Dendritic cell treated with granulocyte-macrophage colony-stimulating factor and Interleukin-4, amounts not matched to agents 40 ng/mL and 50 ng/mL, for 4 days (primary cell): ENCODE results near the gene CRADD.

Source experiments
- H3K27ac Mint-ChIP-seq: one replicate; pipeline ENCODE4 v1.8.0; 2022; ENCODE audit warnings: mild to moderate bottlenecking, mixed read lengths
- H3K27me3 Mint-ChIP-seq: one replicate; pipeline ENCODE4 v1.8.0; 2022; ENCODE audit warnings: mild to moderate bottlenecking, mixed read lengths
- H3K36me3 Mint-ChIP-seq: one replicate; pipeline ENCODE4 v1.8.0; 2022; ENCODE audit warnings: low read depth, mixed read lengths
- H3K4me1 Mint-ChIP-seq: one replicate; pipeline ENCODE4 v1.8.0; 2022; ENCODE audit warnings: low read depth, mixed read lengths
- H3K4me3 Mint-ChIP-seq: one replicate; pipeline ENCODE4 v1.8.0; 2022; ENCODE audit warnings: mild to moderate bottlenecking, moderate library complexity, mixed read lengths
- H3K9me3 Mint-ChIP-seq: one replicate; pipeline ENCODE4 v1.8.0; 2022; ENCODE audit warnings: mixed read lengths
- intact Hi-C: fragments of 100-400 bp; cut with micrococcal nuclease; formaldehyde crosslinking; loops from one replicate; pipeline ENCODE4 v1.15.0; 2022

The CRADD gene

DNA sequence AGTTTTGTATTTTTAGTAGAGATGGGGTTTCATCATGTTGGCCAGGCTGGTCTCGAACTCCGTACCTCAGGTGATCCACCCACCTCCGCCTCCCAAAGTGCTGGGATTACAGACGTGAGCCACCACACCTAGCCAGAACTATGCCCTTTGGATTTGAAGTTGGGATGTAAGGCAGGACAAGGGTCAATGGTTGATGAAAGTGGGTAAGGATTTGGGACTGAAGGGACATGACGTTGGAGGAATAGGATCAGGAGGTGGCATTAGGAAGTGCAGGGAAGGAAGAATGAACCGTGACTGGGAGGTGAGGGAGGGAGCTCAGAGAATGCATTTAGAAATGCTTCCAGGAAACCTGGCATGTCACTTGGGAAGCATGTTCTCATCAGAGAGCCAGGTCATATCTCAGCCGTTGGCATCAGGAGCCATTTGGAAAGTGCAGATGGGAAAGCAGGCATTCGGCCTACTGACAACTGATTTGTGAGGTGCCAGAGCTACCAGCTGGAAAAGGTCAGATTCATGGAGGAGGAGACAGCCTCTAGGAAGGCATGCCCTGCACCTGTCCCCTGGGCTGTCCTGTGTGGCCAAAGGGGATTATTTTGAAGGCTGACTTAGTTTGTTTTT, 2.2 kb downstream of the CRADD start:
- Mint-ChIP-seq H3K36me3 (peaks cover 20% of the 10 kb centered on the region), H3K4me1 (peaks cover 23% of the 10 kb centered on the region), H3K27ac (no peak overlapping the region), H3K27me3 (peaks cover 2% of the 10 kb centered on the region), H3K4me3 (no peak overlapping the region), H3K9me3 (no peaks in the 10 kb centered on the region)
- intact Hi-C loops: loop anchor here (5.0 to 10.0 kb wide), 3 partner anchors 87 to 425 kb away; no protein-coding TSS in a partner anchor

GRCh38 chr12:93680006-93680405, 2.8 kb downstream of the CRADD start:
- Mint-ChIP-seq H3K9me3 (no peaks in the 10 kb centered on the region), H3K4me1 (peaks cover 27% of the 10 kb centered on the region), H3K27ac (no peak overlapping the region), H3K36me3 (peaks cover 20% of the 10 kb centered on the region), H3K27me3 (peaks cover 2% of the 10 kb centered on the region), H3K4me3 (no peak overlapping the region)
- intact Hi-C loops: no loop called here

DNA sequence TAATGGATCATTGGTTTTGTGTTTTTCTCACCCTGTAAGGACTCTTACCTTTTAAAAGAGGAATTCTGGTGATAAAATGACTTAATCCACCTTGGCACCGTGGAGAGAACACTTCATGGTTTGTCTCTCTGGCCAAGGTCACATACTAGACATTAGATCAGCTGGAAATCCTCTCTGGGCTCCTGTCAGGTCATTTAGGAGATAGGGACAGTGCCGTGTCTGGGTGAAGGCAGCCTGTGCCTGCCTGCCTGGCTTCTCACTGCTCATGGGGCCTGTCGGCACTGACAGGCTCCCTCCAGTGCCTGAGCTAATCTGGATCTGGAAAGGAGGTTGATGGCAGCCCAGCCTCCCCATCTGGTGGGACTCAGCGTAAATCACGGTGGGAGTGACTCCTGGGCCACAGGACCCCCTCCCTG, 5.7 kb downstream of the CRADD start:
- Mint-ChIP-seq H3K27me3 (no peaks in the 10 kb centered on the region), H3K4me1 (peaks cover 16% of the 10 kb centered on the region), H3K9me3 (no peaks in the 10 kb centered on the region), H3K4me3 (no peak overlapping the region), H3K27ac (no peak overlapping the region), H3K36me3 (peaks cover 12% of the 10 kb centered on the region)
- intact Hi-C loops: no loop called here

- Mint-ChIP-seq H3K36me3 (peaks cover 10% of the 10 kb centered on the region), H3K4me1 (peaks cover 13% of the 10 kb centered on the region), H3K27ac (no peak overlapping the region), H3K4me3 (no peak overlapping the region), H3K27me3 (no peaks in the 10 kb centered on the region), H3K9me3 (no peaks in the 10 kb centered on the region)
- intact Hi-C loops: no loop called here
Measured at GRCh38 chr12:93683410-93683809, 6.2 kb downstream of the CRADD start.

- H3K4me3 Mint-ChIP-seq: no peak overlapping the region
- H3K36me3 Mint-ChIP-seq: peaks cover 3% of the 10 kb centered on the region
- intact Hi-C loops: no loop called here
- peaks cover 9% of the 10 kb centered on the region for H3K4me1 Mint-ChIP-seq
- H3K27me3 Mint-ChIP-seq: no peaks in the 10 kb centered on the region
- no peaks in the 10 kb centered on the region for H3K9me3 Mint-ChIP-seq
- no peak overlapping the region for H3K27ac Mint-ChIP-seq
Measured at GRCh38 chr12:93684716-93685115, 7.5 kb downstream of the CRADD start.

DNA sequence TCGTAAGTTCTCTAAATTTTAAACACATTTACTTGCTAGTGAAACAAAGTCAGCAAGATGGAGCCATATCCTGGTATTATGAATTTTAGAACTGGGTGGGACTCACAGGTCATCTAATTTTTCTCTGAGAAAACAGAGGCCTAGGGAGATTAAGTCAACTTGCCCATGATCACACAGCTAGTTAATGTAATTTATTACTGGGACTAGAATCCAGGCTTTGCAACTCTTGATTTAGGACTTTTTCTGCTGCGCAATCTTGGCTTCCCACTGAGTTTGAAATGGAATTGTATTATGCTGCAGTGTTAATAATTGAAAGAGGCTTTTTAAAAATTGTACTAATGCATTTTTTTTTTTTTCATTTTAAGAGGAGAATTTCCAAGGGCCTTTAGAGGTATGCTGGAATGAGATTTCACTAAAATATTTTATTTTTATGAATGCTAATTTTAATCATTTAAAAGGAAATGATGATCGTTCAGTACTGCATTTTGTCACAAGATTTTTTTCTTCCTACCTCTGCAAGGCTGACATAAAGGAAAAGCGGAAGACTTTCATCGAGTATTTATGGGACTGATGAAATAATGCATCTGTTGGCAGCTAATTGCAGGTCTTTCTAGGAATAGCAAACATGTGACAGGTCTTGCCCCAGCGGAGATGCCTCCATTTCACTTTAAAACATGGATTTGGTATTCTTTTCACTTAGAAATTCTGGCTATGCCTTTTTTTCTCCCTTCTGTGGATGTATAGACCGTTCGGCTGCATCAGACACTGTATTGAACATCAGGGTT, 9.6 kb downstream of the CRADD start:
- H3K4me1 Mint-ChIP-seq: peaks cover 6% of the 10 kb centered on the region
- H3K4me3 Mint-ChIP-seq: no peak overlapping the region
- intact Hi-C loops: no loop called here
- no peaks in the 10 kb centered on the region for H3K36me3 Mint-ChIP-seq
- no peaks in the 10 kb centered on the region for H3K27me3 Mint-ChIP-seq
- H3K9me3 Mint-ChIP-seq: no peaks in the 10 kb centered on the region
- H3K27ac Mint-ChIP-seq: no peak overlapping the region

DNA sequence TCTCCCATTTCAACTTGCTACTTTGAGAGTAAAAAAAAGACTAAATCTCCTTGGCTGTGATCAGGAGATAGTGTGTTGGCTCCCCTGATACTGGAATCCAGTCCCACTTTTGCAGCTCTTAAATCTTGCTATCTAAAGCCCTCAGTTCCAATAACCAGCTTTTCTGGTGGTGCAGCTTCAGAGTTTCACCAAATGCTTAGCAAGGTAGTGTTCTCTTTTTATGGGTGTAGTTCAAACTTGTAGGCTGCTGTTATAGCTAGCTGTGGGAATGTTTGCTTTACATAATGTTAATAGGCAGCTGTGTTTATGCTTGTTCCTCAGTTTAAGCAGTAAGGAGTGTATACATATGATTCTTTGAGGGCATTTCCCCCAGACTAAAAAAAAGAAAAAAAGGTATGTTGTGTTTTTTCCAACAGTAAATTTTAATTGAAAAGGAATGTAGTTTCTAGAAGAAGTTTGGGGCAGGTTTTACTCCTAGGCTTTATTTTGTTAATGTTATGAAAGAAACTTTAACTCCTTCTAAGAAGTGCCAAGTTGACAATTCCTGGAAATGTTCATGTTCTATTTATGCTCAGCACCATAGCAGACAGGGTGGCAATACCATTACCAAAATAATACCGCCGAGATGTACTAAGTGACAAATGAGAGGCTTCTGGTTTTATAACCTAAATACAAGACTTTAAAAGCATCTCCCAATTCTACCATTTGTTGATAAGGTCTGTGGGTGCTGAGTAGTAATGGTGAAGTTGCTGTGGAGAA, 12.1 kb downstream of the CRADD start:
- Mint-ChIP-seq H3K4me3 (no peak overlapping the region), H3K27ac (no peak overlapping the region), H3K4me1 (peaks cover 6% of the 10 kb centered on the region), H3K27me3 (no peaks in the 10 kb centered on the region), H3K9me3 (no peaks in the 10 kb centered on the region), H3K36me3 (no peaks in the 10 kb centered on the region)
- intact Hi-C loops: no loop called here

GRCh38 chr12:93696462-93696861, 19.3 kb downstream of the CRADD start:
- Mint-ChIP-seq H3K4me1 (no peaks in the 10 kb centered on the region), H3K27ac (no peak overlapping the region), H3K27me3 (no peaks in the 10 kb centered on the region), H3K4me3 (no peak overlapping the region), H3K9me3 (no peaks in the 10 kb centered on the region), H3K36me3 (no peaks in the 10 kb centered on the region)
- intact Hi-C loops: no loop called here

DNA sequence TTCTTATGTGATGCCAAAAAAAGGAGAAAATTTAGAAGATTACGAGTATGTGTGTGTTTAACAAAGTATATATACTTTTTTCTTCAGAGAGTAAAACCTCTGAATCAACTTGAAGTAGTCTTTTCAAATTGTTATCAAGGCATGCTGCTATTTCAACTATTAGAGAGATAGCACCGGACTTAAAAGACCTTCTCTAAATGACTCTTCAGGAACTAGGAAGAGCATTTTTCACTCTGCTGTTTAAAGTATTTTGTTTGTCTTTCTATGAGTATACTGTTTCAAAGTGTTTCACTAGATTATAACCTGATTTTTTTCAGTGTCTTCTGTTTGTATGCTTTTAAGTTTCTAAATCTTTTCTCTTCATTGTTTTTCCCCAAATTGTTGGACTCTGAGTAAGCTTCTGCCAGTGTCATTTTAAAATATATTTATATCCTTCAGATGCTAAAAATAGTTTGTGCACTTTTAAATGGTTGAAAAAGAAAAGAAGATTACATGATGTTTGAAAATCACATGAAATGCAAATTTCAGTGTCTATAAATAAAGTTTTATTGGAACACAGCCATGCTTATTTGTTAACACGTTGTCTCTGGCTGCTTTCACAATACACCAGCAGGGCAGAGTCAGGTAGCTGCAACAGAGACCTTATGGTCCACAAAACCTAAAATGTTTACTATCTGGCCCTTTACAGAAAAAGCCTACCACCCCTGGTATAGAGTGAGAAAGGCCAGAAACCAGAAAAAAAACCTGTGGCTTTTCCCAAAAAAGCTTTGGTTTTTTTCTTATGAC, 21.3 kb downstream of the CRADD start:
- no peak overlapping the region for H3K4me3 Mint-ChIP-seq
- intact Hi-C loops: no loop called here
- H3K4me1 Mint-ChIP-seq: no peaks in the 10 kb centered on the region
- no peaks in the 10 kb centered on the region for H3K27me3 Mint-ChIP-seq
- H3K9me3 Mint-ChIP-seq: no peaks in the 10 kb centered on the region
- H3K36me3 Mint-ChIP-seq: no peaks in the 10 kb centered on the region
- H3K27ac Mint-ChIP-seq: no peak overlapping the region

- Mint-ChIP-seq H3K36me3 (no peaks in the 10 kb centered on the region), H3K4me1 (no peaks in the 10 kb centered on the region), H3K9me3 (no peaks in the 10 kb centered on the region), H3K27ac (no peak overlapping the region), H3K27me3 (no peaks in the 10 kb centered on the region), H3K4me3 (no peak overlapping the region)
- intact Hi-C loops: no loop called here
Measured at GRCh38 chr12:93699271-93700145, 22.3 kb downstream of the CRADD start.

- Mint-ChIP-seq H3K27ac (no peak overlapping the region), H3K4me1 (no peaks in the 10 kb centered on the region), H3K4me3 (no peak overlapping the region), H3K27me3 (no peaks in the 10 kb centered on the region), H3K9me3 (no peaks in the 10 kb centered on the region), H3K36me3 (no peaks in the 10 kb centered on the region)
- intact Hi-C loops: no loop called here
Measured at GRCh38 chr12:93702707-93703315, 25.6 kb downstream of the CRADD start.

- intact Hi-C loops: no loop called here
- Mint-ChIP-seq H3K4me1 (no peaks in the 10 kb centered on the region), H3K27me3 (no peaks in the 10 kb centered on the region), H3K36me3 (no peaks in the 10 kb centered on the region), H3K4me3 (no peak overlapping the region), H3K27ac (no peak overlapping the region), H3K9me3 (peaks cover 9% of the 10 kb centered on the region)
Measured at GRCh38 chr12:93704122-93704521, 26.9 kb downstream of the CRADD start.

DNA sequence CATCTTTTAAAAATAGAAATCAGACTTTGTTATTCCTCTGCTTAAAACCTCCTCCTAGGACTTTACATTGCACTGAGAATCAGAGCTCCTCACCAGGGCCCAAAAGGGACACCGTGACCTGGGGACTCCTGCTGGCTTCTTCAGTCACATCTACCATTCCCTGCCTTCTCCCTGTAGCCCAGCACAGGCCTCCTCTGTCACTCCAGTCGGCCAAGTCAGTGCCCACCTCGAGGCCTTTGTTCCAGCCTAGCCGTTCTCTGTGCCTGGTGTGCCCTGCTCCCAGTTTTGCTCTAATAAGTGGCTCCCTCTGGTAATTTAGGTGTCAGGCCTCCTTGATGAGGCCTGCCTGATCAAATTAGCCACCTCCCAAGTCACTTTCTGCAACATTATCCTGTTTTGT, 27.4 kb downstream of the CRADD start:
- H3K27ac Mint-ChIP-seq: no peak overlapping the region

More for the DNA sequence above, 27.4 kb downstream of the CRADD start:
- Mint-ChIP-seq H3K9me3 (peaks cover 14% of the 10 kb centered on the region), H3K4me3 (no peak overlapping the region), H3K27me3 (no peaks in the 10 kb centered on the region), H3K36me3 (peaks cover 2% of the 10 kb centered on the region), H3K4me1 (no peaks in the 10 kb centered on the region)
- intact Hi-C loops: no loop called here
